Panc1 (cell line): ENCODE results near the gene KDM4B. TPM values are rescaled to one million over a fixed set of nuclear protein-coding genes. Genes with fewer than 3 reads are reported as not detected.

Experiments
- ATAC-seq: fragments of 200-7000 bp; cut with Tn5 transposase; 2 replicates; pipeline ENCODE4 v1.9.1; 2020; ENCODE audit warnings: mild to moderate bottlenecking, moderate library complexity
- BruUV-seq: library from RNA; stranded (reverse); fragments of 400-500 nt; replicated peaks from 2 replicates; lab custom pipeline; 2021; lab: Mats Ljungman, UMichigan
- CTCF ChIA-PET: fragments of 300-600 bp; sonication (Branson Sonifier 250); formaldehyde crosslinking; loops from one replicate; lab custom pipeline; 2022; ENCODE audit warnings: antibody characterized with exemption; lab: Charles Lee
- POLR2A ChIA-PET: fragments of 300-600 bp; sonication (Branson Sonifier 250); formaldehyde crosslinking; loops from one replicate; lab custom pipeline; 2022; ENCODE audit warnings: antibody characterized with exemption; lab: Charles Lee
- DNase-seq: peaks from one replicate; pipeline ENCODE4 v3.0.0-alpha.2; 2010; ENCODE audit warnings: low read depth, low spot score
- H3K27ac ChIP-seq: 2 replicates; pipeline ENCODE4 v1.5.1; 2011; ENCODE audit warnings: mild to moderate bottlenecking, low read length, inconsistent platforms
- H3K27me3 ChIP-seq: fragments of 200-500 bp; sonication (Bioruptor generic); 2 replicates; pipeline ENCODE4 v1.6.0; 2014; ENCODE audit warnings: low read length, inconsistent platforms; ENCODE audit not compliant: control insufficient read depth, insufficient read depth
- H3K36me3 ChIP-seq: fragments of 200-500 bp; sonication (Bioruptor generic); 2 replicates; pipeline ENCODE4 v1.5.1; 2014; ENCODE audit warnings: inconsistent platforms, mild to moderate bottlenecking, low read length, moderate library complexity; ENCODE audit not compliant: control insufficient read depth, insufficient read depth
- H3K4me1 ChIP-seq: 2 replicates; pipeline ENCODE4 v1.5.1; 2011; ENCODE audit warnings: inconsistent platforms, mild to moderate bottlenecking, low read length, moderate library complexity; ENCODE audit not compliant: control insufficient read depth, insufficient read depth
- H3K4me3 ChIP-seq, 2 experiments: 2 replicates each; pipeline ENCODE4 v1.5.1; 2011 to 2012; ENCODE audit warnings: low read depth in 2 of 2, low read length in 2 of 2, mild to moderate bottlenecking in 2 of 2, inconsistent platforms in 1 of 2, moderate library complexity in 1 of 2
- H3K9me3 ChIP-seq: fragments of 200-500 bp; sonication (Bioruptor generic); 2 replicates; pipeline ENCODE4 v1.5.1; 2014; ENCODE audit warnings: low read depth, mild to moderate bottlenecking, inconsistent platforms, low read length, moderate library complexity; ENCODE audit not compliant: control insufficient read depth, insufficient read depth
- CTCF ChIP-seq: fragments of 450-650 bp; IDR thresholded peaks from 2 replicates; pipeline ENCODE4 v1.5.1; 2017; ENCODE audit warnings: mild to moderate bottlenecking
- POLR2AphosphoS5 ChIP-seq: IDR thresholded peaks from 2 replicates; pipeline ENCODE4 v1.6.1; 2012; ENCODE audit warnings: mild to moderate bottlenecking, low read depth, low read length, moderate library complexity
- REST ChIP-seq, 2 experiments: IDR thresholded peaks; 2 replicates each; pipeline ENCODE4 v1.6.1; 2011 to 2012; ENCODE audit warnings: low read depth in 2 of 2, control low read depth in 1 of 2, low read length in 1 of 2, mild to moderate bottlenecking in 1 of 2, moderate library complexity in 1 of 2; ENCODE audit not compliant: insufficient read depth in 1 of 2
- SIN3A ChIP-seq: IDR thresholded peaks from 2 replicates; pipeline ENCODE4 v1.6.1; 2012; ENCODE audit warnings: low read depth, mild to moderate bottlenecking, low read length, moderate library complexity, borderline replicate concordance; ENCODE audit not compliant: insufficient read depth
- TCF7L2 ChIP-seq: IDR thresholded peaks from 2 replicates; pipeline ENCODE4 v1.6.1; 2011; ENCODE audit warnings: mild to moderate bottlenecking, low read depth, low read length, inconsistent platforms
- in situ Hi-C: cut with HindIII; loops from 2 replicates; pipeline ENCODE4 v1.10.0; 2016; ENCODE audit warnings: low sequenced_read_pairs, low pct_unique_long_range_greater_than_20kb
- intact Hi-C: fragments of 100-400 bp; cut with micrococcal nuclease; formaldehyde crosslinking; loops from one replicate; pipeline ENCODE4 v1.10.0; 2022; ENCODE audit not compliant: unreplicated experiment
- total RNA-seq: library from RNA; stranded (reverse); gene quantifications from one replicate; pipeline ENCODE4 v1.2.1, GENCODE V29; 2021; ENCODE audit not compliant: unreplicated experiment

KDM4B gene
- total RNA-seq, 1 experiment from 2014 or later, result 18.4 TPM

- Histone ChIP-seq H3K9me3 (no peaks in the 10 kb centered on the region), H3K36me3 (no peaks in the 10 kb centered on the region), H3K27me3 (no peaks in the 10 kb centered on the region), H3K27ac (no peak overlapping the region), H3K4me3 (no peak overlapping the region), H3K4me1 (no peaks in the 10 kb centered on the region)
- intact Hi-C loops (no loop called here), in situ Hi-C loops (no loop called here)
- no peak for TF ChIP-seq REST (IDR thresholded peaks at IDR 0.05; ENCODE audit: insufficient read depth in 1 of 2, low read depth in 2 of 2, low read length in 1 of 2)
- TF ChIP-seq CTCF, result no peak
- no peak for TF ChIP-seq POLR2AphosphoS5
- no peak for TF ChIP-seq SIN3A
- TF ChIP-seq TCF7L2, result no peak
- no peak for ATAC-seq
- CTCF ChIA-PET, result no interaction called here
- no TSS peak for BruUV-seq
- POLR2A ChIA-PET, result no interaction called here
- DNase-seq, result no peak
Measured at GRCh38 chr19:5114727-5115126, 145.8 kb downstream of the KDM4B start.

GRCh38 chr19:5115351-5115750 lies 146.4 kb downstream of the KDM4B start:
- intact Hi-C loops, result no loop called here
- DNase-seq (no peak), ATAC-seq (no peak)
- ChIA-PET CTCF (no interaction called here), POLR2A (no interaction called here)
- Histone ChIP-seq H3K27me3 (no peaks in the 10 kb centered on the region), H3K4me1 (no peaks in the 10 kb centered on the region), H3K27ac (no peak overlapping the region), H3K36me3 (no peaks in the 10 kb centered on the region), H3K4me3 (no peak overlapping the region), H3K9me3 (no peaks in the 10 kb centered on the region)
- BruUV-seq, result no TSS peak
- in situ Hi-C loops, result no loop called here
- TF ChIP-seq REST (IDR thresholded peaks at IDR 0.05; ENCODE audit: insufficient read depth in 1 of 2, low read depth in 2 of 2, low read length in 1 of 2), result no peak
- no peak for TF ChIP-seq SIN3A
- no peak for TF ChIP-seq TCF7L2
- TF ChIP-seq POLR2AphosphoS5, result no peak
- TF ChIP-seq CTCF, result no peak
